Measurements from ENCODE around the gene HOXA4.

The HOXA4 gene

GRCh38 chr7:27132214-27132613, 1.7 kb upstream of the HOXA4 start:
- no peak for DNase-seq

GRCh38 chr7:27131390-27131819, 848 bp upstream of the HOXA4 start:
- no peak for DNase-seq

- no peak for DNase-seq
Observed at GRCh38 chr7:27129729-27130539, 623 bp downstream of the HOXA4 start.

- DNase-seq = no peak
Observed at GRCh38 chr7:27128776-27129728, 1.5 kb downstream of the HOXA4 start.

DNA sequence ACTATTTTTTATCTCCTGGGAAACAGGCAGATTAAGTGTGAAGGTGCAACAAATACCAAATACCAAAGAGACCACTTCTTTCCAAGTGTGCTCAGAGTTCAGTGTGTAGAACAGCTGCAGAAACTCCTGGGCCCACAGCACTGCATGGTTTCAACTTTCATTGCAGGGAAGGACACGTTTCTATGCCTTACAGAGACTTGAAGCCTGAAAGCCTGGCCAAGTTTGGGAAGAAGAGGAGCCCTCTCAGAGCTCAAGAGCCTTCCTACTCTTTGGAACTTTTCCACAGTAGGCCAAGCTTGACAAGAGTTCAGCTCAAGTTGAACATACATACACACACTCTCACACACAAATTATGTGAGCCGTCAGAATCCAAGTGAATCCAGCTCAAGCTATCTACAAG, 2.5 kb downstream of the HOXA4 start:
- DNase-seq = no peak

DNA sequence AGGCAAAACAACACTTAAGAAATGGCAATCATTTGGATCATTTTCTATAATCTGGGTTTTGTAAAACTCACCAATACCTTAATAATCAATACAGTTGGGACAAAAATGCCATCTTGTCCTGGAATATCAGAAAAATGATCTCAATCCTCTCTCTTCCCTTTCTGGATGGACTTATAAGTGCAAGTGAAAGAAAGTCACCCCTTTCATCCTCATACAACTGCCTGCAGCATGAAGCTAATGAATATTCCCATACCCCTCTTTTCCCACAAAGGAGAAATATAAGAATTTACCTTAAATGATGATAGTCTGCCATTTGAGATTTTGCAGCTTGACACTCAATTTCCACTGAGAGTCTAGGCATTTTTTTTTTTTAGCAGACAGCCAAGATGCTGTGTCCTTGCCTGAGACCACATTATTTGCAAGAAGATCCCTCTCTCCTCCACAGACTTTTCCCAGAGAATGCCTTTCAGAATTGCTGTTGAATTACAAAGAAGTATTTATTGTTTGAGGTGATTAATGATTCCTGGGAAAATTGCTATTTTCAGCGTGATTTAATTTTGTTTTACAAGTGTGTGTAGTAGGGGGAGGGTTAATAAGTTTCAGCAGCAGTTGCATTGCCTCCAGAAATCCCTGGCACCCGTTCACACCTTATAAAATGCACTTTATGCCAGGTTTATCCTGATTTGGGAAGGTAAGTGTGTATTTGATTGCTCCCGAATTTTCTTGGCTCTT, 3.8 kb downstream of the HOXA4 start:
- DNase-seq = no peak

DNA sequence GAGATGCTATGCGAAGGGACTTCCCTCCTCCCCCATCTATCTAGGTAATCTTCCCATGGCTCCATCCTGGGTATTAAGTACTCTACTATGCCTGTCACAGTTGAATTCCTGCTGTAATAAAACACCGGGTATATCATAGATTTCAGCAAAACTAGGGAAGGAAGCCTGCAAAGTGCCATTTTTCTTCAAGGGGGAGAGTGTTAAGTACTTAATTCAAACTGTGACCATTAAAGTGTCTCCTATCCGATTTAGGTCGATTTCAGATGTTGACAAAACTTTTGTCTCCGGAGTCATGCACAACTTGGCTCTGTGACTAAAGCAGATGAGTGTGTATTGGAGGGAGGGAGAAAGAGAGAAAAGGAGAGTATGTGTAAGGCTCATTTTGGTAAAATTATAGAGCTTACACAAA, 4.6 kb downstream of the HOXA4 start:
- DNase-seq = no peak

DNA sequence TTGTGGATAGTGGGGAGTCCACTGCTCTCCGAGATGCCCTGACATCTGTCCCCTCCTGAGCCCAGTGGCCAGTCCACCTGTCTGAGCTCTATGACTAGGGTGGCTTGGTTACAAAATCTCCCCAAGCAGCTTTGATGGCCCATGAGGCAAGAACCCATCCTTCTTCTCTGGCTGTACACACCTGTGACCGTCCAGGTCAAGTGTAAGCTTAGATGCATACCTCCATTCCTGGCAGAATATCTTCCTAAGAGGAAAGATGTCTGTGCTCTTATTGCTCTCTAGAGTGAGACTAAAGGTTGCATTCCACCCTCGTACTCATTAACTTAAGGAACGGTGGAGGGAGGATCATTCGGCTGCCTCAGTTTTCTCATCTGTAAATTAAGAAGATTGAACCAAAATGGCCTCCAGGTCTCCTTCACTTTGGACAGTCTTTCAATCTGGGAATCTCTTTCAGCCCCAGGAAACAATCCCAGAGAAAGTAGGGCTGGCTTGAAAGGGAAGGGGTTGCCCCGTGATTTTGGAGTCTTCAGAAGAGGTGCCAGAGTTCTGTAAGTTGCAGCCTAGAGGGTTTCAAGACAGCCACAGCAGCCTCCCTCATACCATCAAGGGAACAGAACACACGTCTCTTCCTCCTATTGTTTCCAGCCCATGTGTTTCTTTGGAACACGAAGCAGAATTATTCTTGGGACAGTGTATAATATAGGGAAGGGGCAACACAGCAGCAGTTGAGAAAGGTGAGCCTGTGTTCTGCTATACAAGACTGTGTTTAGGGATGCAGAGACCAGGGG, 5.5 kb downstream of the HOXA4 start:
- no peak for DNase-seq

DNA sequence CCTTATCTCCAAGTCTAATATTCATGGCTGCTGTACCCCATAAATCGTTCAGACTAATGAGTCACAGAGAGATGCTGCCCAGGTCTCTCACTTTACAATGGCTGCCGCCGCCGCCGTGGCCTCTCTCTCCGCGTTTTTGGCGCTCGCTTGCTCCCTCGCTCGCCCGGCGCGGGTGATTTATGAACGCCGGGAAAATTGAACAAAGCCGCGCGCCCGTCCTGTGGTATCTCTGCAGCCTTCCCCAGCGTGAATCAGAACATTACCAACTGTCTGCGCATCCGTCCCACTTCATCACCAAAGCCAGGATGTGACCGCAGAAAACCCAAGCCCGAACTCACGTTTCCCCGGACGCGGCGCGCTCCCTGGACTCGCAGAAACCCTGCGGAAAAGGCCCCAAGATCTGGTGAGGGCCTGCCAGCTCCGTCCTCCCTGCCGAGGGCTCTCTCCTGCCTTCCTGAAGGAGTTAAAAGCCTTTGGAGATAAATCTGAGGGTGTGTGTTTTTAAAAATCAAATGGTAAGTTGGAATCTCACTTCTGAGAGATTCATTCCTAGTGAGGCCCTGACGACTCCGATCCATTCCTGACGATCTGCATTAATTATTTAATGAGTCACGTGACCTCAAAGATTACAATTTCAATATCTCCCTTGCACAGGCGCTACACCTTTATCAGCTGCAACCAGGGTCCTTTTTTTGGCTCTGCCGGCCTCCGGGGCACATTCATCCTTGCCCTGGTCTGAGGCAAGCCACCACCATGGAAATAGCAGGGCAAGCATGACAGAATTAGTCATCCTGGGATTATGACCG, 6.3 kb downstream of the HOXA4 start:
- no peak for DNase-seq

- no peak for DNase-seq
Observed at GRCh38 chr7:27123477-27124053, 7.0 kb downstream of the HOXA4 start.

DNA sequence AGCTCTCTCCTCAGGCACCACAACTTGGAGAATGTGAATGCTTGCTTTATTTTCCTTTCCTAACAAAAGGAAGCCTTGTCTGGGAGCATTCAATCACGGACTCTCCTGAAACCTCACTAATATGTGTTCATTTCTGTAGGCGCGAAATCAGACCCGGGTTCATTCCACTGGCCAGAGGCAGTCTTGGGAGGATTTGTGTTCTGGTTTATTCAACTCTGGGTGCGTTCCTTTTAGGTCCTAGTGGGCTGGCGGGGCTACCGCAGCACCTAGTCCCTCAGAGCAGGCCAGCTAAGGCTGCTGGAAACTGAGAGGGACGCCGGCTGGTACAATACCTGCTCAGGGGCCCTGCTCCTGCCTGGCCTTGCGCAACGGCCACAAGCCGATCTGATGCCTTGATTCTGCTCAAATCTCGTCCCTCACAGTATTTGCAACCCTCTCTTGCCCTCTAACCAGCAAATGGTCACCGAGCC, 7.5 kb downstream of the HOXA4 start:
- no peak for DNase-seq

- DNase-seq = no peak
Observed at GRCh38 chr7:27122077-27122910, 8.3 kb downstream of the HOXA4 start.

DNA sequence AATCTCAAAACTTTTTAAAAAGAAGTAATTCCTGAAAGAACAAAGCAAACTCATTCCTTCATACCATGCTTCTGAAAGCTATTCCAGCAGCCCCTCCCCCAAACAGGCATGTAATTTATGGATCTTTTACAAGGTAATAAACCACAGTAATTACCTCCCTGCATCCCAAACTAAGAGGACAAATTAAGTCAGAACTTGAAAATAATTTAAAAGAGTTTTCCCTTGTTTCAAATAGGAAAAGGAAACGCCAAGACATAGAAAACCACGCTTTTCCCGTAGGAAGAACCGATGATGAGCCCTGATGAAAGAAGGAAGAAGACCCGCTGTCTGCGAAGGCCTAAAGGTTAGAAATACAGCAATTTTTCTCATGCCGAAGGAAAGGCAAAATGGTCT, 8.9 kb downstream of the HOXA4 start:
- no peak for DNase-seq

- DNase-seq = no peak
Observed at GRCh38 chr7:27119412-27119911, 11.1 kb downstream of the HOXA4 start.

DNA sequence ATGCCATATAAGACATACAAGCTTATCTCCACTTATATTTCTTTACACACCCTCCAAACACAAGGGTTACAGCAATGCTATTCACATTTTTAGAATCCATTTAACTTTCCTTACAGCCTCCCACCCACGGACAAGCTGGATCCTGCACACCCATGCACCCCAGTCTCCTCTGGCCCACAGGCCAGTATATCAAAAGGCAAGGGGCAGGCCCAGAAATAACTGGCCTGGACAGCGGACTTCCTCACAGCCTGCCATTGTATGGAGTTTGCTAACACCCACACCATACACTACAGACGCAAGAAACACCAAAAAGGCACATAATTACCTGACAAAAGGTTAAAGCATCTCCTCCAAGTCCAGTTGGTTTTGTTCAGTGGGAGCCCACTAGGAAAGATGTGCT, 12.0 kb downstream of the HOXA4 start:
- DNase-seq = no peak

- no peak for DNase-seq
Observed at GRCh38 chr7:27117887-27118491, 12.6 kb downstream of the HOXA4 start.

GRCh38 chr7:27116962-27117886, 13.3 kb downstream of the HOXA4 start:
- DNase-seq = no peak
